B cell (primary cell): ENCODE data around the gene TMCC3. TPM values are rescaled to one million over a fixed set of nuclear protein-coding genes. Genes with fewer than 3 reads are reported as not detected.

Experiments
- ATAC-seq: fragments of 200-7000 bp; cut with Tn5 transposase; one replicate; pipeline ENCODE4 v1.10.0; 2021; ENCODE audit warnings: low read depth, mild to moderate bottlenecking, moderate number of reproducible peaks, moderate library complexity
- CTCF ChIA-PET: fragments of 350-600 bp; sonication (Branson Sonifier 250); formaldehyde crosslinking; loops from one replicate; lab custom pipeline; 2021; ENCODE audit warnings: antibody characterized with exemption, inconsistent platforms; lab: Charles Lee
- POLR2A ChIA-PET: fragments of 350-600 bp; sonication (Branson Sonifier 250); formaldehyde crosslinking; loops from one replicate; lab custom pipeline; 2021; ENCODE audit warnings: antibody characterized with exemption; lab: Charles Lee
- DNase-seq: peaks from one replicate; pipeline ENCODE4 v3.0.0; 2013
- H2AFZ ChIP-seq: 2 replicates; pipeline ENCODE4 v1.6.1; 2012; ENCODE audit warnings: mild to moderate bottlenecking, low read depth, low read length; ENCODE audit not compliant: insufficient read depth, poor library complexity, severe bottlenecking
- H3K27ac ChIP-seq, 2 donors: 1 replicate in 1 of 2; 2 replicates in 1 of 2; pipeline ENCODE4 v1.5.1; 2012 to 2013; ENCODE audit warnings: low read length in 2 of 2, mild to moderate bottlenecking in 2 of 2, moderate library complexity in 1 of 2
- H3K27me3 ChIP-seq, 4 experiments: fragments of 200-600 bp in 1 of 4; sonication (generic) in 1 of 4; replicated peaks in 1 of 4; 1 replicate in 2 of 4; 2 replicates in 2 of 4; pipeline versions ENCODE4 v1.6.1 to v1.7.0; 2013 to 2016; ENCODE audit warnings: low read length in 3 of 4, mild to moderate bottlenecking in 2 of 4, mixed read lengths in 1 of 4, moderate library complexity in 1 of 4; ENCODE audit not compliant: insufficient read depth in 4 of 4, control insufficient read depth in 3 of 4; ENCODE audit errors: control extremely low read depth in 1 of 4
- H3K36me3 ChIP-seq, 2 experiments: replicated peaks in 1 of 2; 1 replicate in 1 of 2; 2 replicates in 1 of 2; pipeline versions ENCODE4 v1.6.1 to v1.7.1; 2013; ENCODE audit warnings: low read length in 1 of 2; ENCODE audit not compliant: insufficient read depth in 2 of 2, control insufficient read depth in 1 of 2; ENCODE audit errors: control extremely low read depth in 1 of 2, extremely low read depth in 1 of 2
- H3K4me1 ChIP-seq, 2 donors: fragments of 200-600 bp in 1 of 2; sonication (generic) in 1 of 2; 1 replicate in 1 of 2; 2 replicates in 1 of 2; pipeline versions ENCODE4 v1.5.1 to v1.6.1; 2013 to 2017; ENCODE audit warnings: low read length in 2 of 2; ENCODE audit not compliant: control insufficient read depth in 2 of 2, insufficient read depth in 2 of 2
- H3K4me2 ChIP-seq: replicated peaks from 2 replicates; pipeline ENCODE3; 2012; ENCODE audit warnings: mild to moderate bottlenecking, low read depth, low read length; ENCODE audit not compliant: poor library complexity, severe bottlenecking
- H3K4me3 ChIP-seq, 5 experiments: fragments of 200-600 bp in 1 of 5; sonication (generic) in 1 of 5; 1 replicate in 3 of 5; 2 replicates in 2 of 5; pipeline versions ENCODE4 v1.5.1 to v1.7.0; 2011 to 2016; ENCODE audit warnings: low read length in 4 of 5, mild to moderate bottlenecking in 4 of 5, low read depth in 2 of 5, control low read depth in 1 of 5, moderate library complexity in 1 of 5; ENCODE audit not compliant: insufficient read depth in 1 of 5; ENCODE audit errors: control extremely low read depth in 1 of 5, extremely low read depth in 1 of 5
- H3K79me2 ChIP-seq: fragments of 200-600 bp; sonication (generic); one replicate; pipeline ENCODE4 v1.6.0; 2016; ENCODE audit warnings: low read length; ENCODE audit not compliant: control insufficient read depth, insufficient read depth
- H3K9ac ChIP-seq: fragments of 200-600 bp; sonication (generic); 2 replicates; pipeline ENCODE4 v1.6.1; 2017; ENCODE audit warnings: mild to moderate bottlenecking, low read length, moderate library complexity
- H3K9me3 ChIP-seq, 3 donors: one replicate each; pipeline versions ENCODE4 v1.6.1 to v1.7.1; 2013; ENCODE audit warnings: low read length in 2 of 3; ENCODE audit not compliant: control insufficient read depth in 2 of 3, insufficient read depth in 1 of 3; ENCODE audit errors: control extremely low read depth in 1 of 3
- H4K20me1 ChIP-seq: 2 replicates; pipeline ENCODE4 v1.6.0; 2012; ENCODE audit warnings: mild to moderate bottlenecking, low read length; ENCODE audit not compliant: insufficient read depth, control insufficient read depth, poor library complexity, severe bottlenecking
- H3K27ac Mint-ChIP-seq: one replicate; pipeline ENCODE4 v1.8.0; 2021; ENCODE audit warnings: mixed read lengths
- H3K27me3 Mint-ChIP-seq: one replicate; pipeline ENCODE4 v1.8.0; 2021; ENCODE audit warnings: mixed read lengths
- H3K4me1 Mint-ChIP-seq: one replicate; pipeline ENCODE4 v1.8.0; 2021; ENCODE audit warnings: mixed read lengths
- H3K4me3 Mint-ChIP-seq: one replicate; pipeline ENCODE4 v1.8.0; 2021; ENCODE audit warnings: mixed read lengths
- H3K9me3 Mint-ChIP-seq: one replicate; pipeline ENCODE4 v1.8.0; 2022; ENCODE audit warnings: mixed read lengths; ENCODE audit not compliant: insufficient read depth
- CTCF ChIP-seq: fragments of 200-600 bp; IDR thresholded peaks from one replicate; pipeline ENCODE4 v1.8.0; 2022; ENCODE audit warnings: antibody characterized with exemption, mild to moderate bottlenecking
- EZH2 ChIP-seq: IDR thresholded peaks from 2 replicates; pipeline ENCODE4 v1.6.1; 2012; ENCODE audit warnings: borderline replicate concordance, low read depth, mild to moderate bottlenecking, moderate library complexity, low read length; ENCODE audit not compliant: insufficient read depth, poor library complexity, severe bottlenecking
- WGBS: methylation state at CpG from one replicate; pipeline ENCODE4 v1.1.5; 2013; ENCODE audit warnings: missing lambda C conversion rate; ENCODE audit not compliant: insufficient coverage; 5-methylcytosine and 5-hydroxymethylcytosine counted together
- intact Hi-C: fragments of 100-400 bp; cut with micrococcal nuclease; formaldehyde crosslinking; loops from one replicate; pipeline ENCODE4 v1.10.0; 2022
- polyA plus RNA-seq: library from polyadenylated mRNA; depleted of rRNA; stranded (reverse); fragments of >200 nt; gene quantifications from 2 replicates; pipeline ENCODE4 v1.2.3, GENCODE V29; 2012
- small RNA-seq: library from RNA; depleted of rRNA; stranded (forward); fragments of <200 nt; gene quantifications from one replicate; pipeline ENCODE3, GENCODE V24; 2012; ENCODE audit warnings: low replicate concordance, low read depth; ENCODE audit not compliant: insufficient read length
- total RNA-seq, 2 donors: library from RNA; stranded (reverse); fragments of 120-200 nt in 1 of 2; gene quantifications; 1 replicate in 1 of 2; 2 replicates in 1 of 2; pipeline versions ENCODE4 v1.2.3 to v1.2.4, GENCODE V29; 2013 to 2022

The TMCC3 gene
- total and polyA plus RNA-seq, 2 donors (not counting 1 experiment from before 2014, with no cell fraction given), result 4.5 to 8.8 TPM

GRCh38 chr12:94531196-94531720 is 119.1 kb downstream of the TMCC3 start:
- no peaks in the 10 kb centered on the region for H3K36me3 ChIP-seq
- intact Hi-C loops, result no loop called here
- no peaks in the 10 kb centered on the region for H3K79me2 ChIP-seq
- no peaks in the 10 kb centered on the region for H3K4me1 ChIP-seq
- H3K27ac Mint-ChIP-seq, result no peak overlapping the region
- ATAC-seq, result no peak
- H3K9ac ChIP-seq, result no peak overlapping the region
- H3K27me3 ChIP-seq, result no peaks in the 10 kb centered on the region
- POLR2A ChIA-PET, result no interaction called here
- H3K9me3 ChIP-seq, result no peaks in the 10 kb centered on the region
- H3K9me3 Mint-ChIP-seq, result no peaks in the 10 kb centered on the region
- 100% methylated on average over 1 of the region's 6 CpGs for WGBS
- H3K4me3 Mint-ChIP-seq, result no peak overlapping the region
- peaks cover 3% of the 10 kb centered on the region for H3K27me3 Mint-ChIP-seq
- no peak overlapping the region for H3K4me2 ChIP-seq
- TF ChIP-seq EZH2 (no peak), CTCF (no peak)
- H4K20me1 ChIP-seq, result no peaks in the 10 kb centered on the region
- no peak overlapping the region for H3K27ac ChIP-seq
- no peak for DNase-seq
- no peak overlapping the region for H3K4me3 ChIP-seq
- peaks cover 5% of the 10 kb centered on the region for H3K4me1 Mint-ChIP-seq
- CTCF ChIA-PET, result interaction anchor here (0.7 to 5.0 kb wide), 9 partner anchors 9 to 1028 kb away, joined by 3 to 42 read pairs (median 3); no protein-coding TSS in a partner anchor
- no peak overlapping the region for H2AFZ ChIP-seq

- ATAC-seq, result no peak
- WGBS, result no CpG with 5 or more reads among the region's 2 CpGs
- H3K9ac ChIP-seq, result no peak overlapping the region
- DNase-seq, result no peak
- H3K79me2 ChIP-seq, result no peaks in the 10 kb centered on the region
- no peaks in the 10 kb centered on the region for H3K9me3 ChIP-seq
- POLR2A ChIA-PET, result no interaction called here
- H3K4me1 Mint-ChIP-seq, result peaks cover 6% of the 10 kb centered on the region
- CTCF ChIA-PET, result interaction anchor here (0.9 kb wide), 1 partner anchor 381 kb away, joined by 3 read pairs; no protein-coding TSS in a partner anchor
- peak overlapping the region; percentile 35 for H2AFZ ChIP-seq
- no peaks in the 10 kb centered on the region for H3K27me3 ChIP-seq
- no peaks in the 10 kb centered on the region for H3K27me3 Mint-ChIP-seq
- no peak overlapping the region for H3K27ac Mint-ChIP-seq
- H3K4me1 ChIP-seq, result peaks cover 0 to 6% of the 10 kb centered on the region in 2 donors
- intact Hi-C loops, result no loop called here
- no peak overlapping the region for H3K4me2 ChIP-seq
- no peak overlapping the region for H3K4me3 Mint-ChIP-seq
- no peaks in the 10 kb centered on the region for H4K20me1 ChIP-seq
- TF ChIP-seq EZH2, result no peak
- TF ChIP-seq CTCF, result no peak
- peaks cover 3% of the 10 kb centered on the region for H3K9me3 Mint-ChIP-seq
- no peak overlapping the region for H3K4me3 ChIP-seq
- no peaks in the 10 kb centered on the region for H3K36me3 ChIP-seq
- no peak overlapping the region for H3K27ac ChIP-seq
Observed at GRCh38 chr12:94525951-94526350, 124.4 kb downstream of the TMCC3 start.

Small RNA genes within 50 kb of the gene (small RNA-seq; reads per million reads assigned to genes)
- gene LSM3P2 (not detected), gene MIR5700 (not detected)

Other genes with a start within 250 kb of the TMCC3 start
- gene CEP83, start 190.7 kb downstream of the TMCC3 start, total RNA-seq, result 24.8 and 27.2 TPM in 2 replicates
- 4.0 and 7.1 TPM in 2 replicates for gene CEP83, start 190.7 kb downstream of the TMCC3 start, polyA plus RNA-seq